DMS153 treated with DMSO at 0.1 percent for 48 hours (cell line): ENCODE results near the gene TSC22D3.
"Not testable (repeated sequence)": the region's sequence is repeated elsewhere in the genome, so short reads cannot be mapped to it uniquely, and the experiment has no call there.

ENCODE experiments used
- DNase-seq: peaks from one replicate; lab custom pipeline; 2025; ENCODE audit not compliant: unreplicated experiment; lab: John Stamatoyannopoulos, UW

Gene TSC22D3

GRCh38 chrX:107775734-107776511 is at the start of gene TSC22D3:
TSC22D3 (minus strand) TSS chrX:107775787; CDS start chrX:107775419, 368 bp downstream.
- DNase-seq: peak; percentile 11

- DNase-seq: no peak
Measured at GRCh38 chrX:107823456-107823855, 47.9 kb upstream of the TSC22D3 start.

DNA sequence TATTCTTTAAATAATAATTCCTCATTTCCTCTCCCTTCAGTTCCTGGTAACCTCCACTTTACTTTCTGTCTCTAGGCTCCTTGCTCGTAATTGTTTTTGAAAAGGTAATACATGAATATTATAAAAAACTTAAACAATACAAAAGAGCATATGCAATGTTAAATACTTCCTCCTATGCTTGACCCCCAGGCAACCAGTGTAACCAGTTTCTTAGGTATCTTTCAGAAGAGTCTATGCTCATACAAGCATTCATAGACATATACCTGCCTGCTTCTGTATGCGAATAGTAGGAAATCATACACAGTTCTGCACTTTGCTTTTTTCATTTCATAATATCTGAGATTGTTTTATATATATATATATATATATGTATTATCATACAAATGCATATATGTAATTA is 47.5 kb upstream of the TSC22D3 start:
- no peak for DNase-seq

GRCh38 chrX:107818900-107819521 is 43.4 kb upstream of the TSC22D3 start:
- no peak for DNase-seq

DNA sequence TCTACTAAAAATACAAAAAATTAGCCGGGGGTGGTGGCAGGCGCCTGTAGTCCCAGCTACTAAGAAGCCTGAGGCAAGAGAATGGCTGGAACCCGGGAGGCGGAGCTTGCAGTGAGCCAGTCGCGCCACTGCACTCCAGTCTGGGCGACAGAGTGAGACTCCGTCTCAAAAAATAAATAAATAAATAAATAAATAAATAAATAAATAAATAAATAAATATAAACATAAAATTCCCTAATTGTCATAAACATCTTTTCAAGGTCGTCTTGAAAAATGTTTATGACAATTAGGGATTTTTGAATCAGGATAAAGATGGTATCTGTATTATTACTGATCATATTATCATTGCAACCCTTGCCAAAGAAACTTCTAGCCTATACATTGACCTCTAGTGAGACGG is 34.5 kb upstream of the TSC22D3 start:
- not testable (repeated sequence) for DNase-seq

- DNase-seq: no peak
Measured at GRCh38 chrX:107805179-107805578, 29.6 kb upstream of the TSC22D3 start.

DNA sequence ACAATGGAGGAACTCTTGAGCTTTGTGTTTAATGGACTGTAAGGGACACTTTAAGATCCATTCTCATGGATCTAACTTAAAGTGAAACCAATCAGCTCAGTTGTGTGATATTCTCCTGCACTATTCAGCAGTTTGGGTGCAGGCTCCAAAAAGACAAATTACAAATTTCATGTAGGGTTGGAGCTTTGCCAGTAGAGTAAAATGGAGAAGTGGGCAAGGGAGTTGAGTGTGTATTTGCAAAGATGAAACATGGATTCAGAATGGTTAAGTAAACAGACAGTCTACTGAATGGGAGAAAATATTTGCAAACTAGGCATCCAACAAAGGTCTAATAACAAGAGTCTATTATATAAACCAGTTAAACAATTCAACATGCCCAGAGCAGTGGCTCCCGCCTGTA is 28.8 kb upstream of the TSC22D3 start:
- no peak for DNase-seq

- no peak for DNase-seq
Measured at GRCh38 chrX:107787827-107788226, 12.2 kb upstream of the TSC22D3 start.

DNA sequence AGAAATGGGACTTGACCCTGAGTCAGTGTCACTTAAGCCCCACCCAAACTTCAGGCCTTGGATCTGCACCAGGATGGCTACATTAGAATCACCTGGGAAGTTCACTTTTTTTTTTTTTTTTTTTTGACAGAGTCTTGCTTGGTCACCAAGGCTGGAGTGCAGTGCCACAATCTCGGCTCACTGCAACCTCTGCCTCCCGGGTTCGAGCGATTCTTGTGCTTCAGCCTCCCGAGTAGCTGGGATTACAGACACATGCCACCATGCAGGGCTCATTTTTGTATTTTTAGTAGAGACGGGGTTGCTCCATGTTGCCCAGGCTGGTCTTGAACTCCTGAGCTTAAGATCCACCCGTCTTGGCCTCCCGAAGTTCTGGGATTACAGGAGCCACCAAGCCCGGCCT is 4.9 kb upstream of the TSC22D3 start:
- DNase-seq: no peak

GRCh38 chrX:107777536-107777832 is 1.9 kb upstream of the TSC22D3 start, which contains the start of gene NCBP2L:
NCBP2L (plus strand) TSS chrX:107777733; CDS start chrX:107794221, 16,488 bp downstream.
- no peak for DNase-seq

DNA sequence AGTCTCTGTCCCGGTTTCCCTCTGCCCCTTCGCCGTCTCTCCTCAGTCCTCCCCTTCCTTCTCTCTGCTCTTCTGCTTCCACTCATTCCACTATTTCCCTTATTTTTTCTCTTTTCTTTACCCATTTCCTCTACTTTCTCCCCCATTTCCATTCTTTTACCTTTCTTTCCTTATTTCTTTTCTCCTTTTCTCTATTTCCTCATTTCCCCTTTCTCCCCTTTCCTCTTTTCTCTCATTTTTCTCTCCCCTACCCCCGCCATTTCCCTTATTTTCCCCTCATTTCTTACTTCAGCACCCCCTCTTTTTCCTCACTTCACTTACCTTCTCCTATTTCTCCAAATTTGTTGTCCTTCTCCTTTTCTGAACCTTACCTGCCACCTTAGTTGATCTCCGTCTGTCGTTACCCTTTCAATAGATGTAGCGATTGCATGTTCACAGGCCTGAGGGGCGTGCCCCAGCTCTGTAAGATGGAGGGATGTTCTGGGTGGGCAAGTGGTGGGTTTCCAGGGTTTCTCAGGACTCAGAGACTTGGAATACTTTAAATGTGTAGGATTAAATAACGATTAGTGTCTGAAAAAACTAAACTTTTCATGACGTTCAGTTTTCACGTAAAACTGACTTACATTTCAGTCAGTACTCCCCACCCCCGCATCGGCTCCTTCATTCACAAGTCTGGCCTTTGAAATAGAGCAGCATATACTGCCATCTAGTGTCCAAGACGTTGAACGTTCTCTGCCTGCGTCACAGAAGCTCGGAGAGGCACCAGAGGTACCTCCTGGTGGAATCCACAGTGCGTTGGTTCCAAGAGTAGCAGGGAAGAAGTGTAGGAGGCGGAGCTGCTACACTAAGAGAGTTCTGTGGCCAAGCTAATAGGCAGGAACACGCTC is 1.3 kb upstream of the TSC22D3 start:
- peak; percentile 56 for DNase-seq

DNA sequence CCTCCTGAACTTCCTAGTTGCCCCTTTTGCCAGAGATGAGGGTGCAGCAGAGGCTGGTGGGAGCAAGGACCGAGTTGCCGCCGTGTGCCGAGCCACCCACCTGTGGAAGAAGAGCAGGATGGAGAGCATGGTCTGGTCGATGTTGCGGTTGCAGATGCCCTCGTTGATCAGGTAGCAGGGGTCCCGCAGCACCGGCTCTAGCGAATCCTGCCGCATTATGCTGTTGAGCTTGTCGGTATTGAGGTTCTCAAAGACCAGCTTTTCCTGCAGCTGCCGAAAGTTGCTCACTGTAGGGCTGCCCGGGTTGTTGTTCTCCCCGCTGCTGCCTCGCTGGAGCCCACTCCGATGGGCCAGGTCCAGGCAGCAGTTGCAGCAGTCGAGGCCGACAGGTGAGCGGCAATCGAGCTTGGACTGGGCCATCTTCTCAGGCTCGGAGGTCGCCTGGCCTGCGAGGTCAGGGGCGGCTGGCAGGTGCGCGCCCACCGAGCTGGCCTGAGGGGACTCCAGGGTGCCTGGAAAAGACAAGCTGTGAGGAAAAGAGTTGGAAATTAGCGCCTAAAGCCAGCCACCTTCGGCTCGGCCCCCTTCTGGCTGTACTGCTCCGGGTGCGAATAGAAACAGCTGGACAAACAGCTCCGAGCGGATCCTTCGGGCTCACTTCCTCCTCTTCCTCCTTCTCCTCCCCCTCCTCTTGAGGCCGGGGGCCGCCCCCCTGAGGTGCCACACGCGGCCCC is 420 bp downstream of the TSC22D3 start:
- no peak for DNase-seq

- DNase-seq: no peak
Measured at GRCh38 chrX:107773906-107774435, 1.6 kb downstream of the TSC22D3 start.

GRCh38 chrX:107773206-107773605 is 2.4 kb downstream of the TSC22D3 start:
- DNase-seq: no peak

GRCh38 chrX:107769581-107770317 is 5.8 kb downstream of the TSC22D3 start:
- DNase-seq: no peak

GRCh38 chrX:107768051-107768450 is 7.5 kb downstream of the TSC22D3 start:
- no peak for DNase-seq

DNA sequence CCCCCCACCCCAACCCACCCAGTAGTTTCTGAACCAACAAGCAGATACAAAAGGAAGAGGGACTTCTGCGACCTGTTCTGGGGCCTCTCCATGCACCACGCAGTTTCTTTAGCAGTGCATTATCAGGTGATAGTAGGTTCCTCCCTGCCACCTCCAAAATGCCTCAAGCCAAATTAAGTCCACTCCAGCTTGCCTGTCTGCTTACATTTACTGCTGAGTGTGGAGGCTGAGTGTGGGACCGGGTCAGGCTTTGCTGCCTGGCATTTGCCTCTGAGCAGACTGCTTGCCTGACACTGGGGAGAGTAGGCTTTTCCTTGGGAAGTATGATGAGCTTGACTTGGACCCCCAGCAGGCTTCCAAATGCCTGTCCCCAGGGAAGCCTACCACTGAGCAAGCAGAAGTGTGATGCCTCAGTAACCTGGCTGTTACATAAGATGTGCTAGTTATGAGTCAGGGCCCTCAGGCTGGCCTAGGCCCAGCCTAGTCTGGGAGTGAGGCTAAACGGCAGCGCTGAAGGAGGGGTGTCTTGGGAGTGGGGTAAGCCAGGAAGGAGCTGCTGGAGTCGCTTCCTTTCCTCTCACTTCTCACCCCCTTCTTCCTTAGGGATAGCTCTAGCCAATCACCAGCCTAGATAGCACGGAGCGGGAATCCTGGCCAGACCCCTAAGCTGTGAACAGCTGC is 9.0 kb downstream of the TSC22D3 start:
- DNase-seq: no peak

- no peak for DNase-seq
Measured at GRCh38 chrX:107764845-107765608, 10.6 kb downstream of the TSC22D3 start.

DNA sequence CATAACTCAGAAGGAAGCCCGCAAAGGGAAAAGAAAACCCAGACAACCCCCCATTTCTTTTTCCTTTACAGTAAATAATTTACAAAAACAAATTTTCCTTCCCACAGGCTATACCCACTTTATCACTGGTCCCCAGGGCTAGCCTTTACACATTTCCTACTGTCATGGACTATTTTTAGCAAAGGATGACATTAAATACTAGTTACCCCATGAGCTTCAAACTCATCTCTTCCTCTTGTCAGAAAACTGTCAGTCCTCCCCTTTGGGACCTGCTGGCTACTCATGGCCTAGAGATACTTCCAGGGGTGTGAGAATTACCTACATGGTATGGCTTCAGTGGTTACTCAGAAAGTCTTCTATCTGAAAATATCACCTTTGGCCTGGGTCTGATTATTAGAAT is 11.9 kb downstream of the TSC22D3 start:
- DNase-seq: no peak
